SK-N-SH (cell line): Measurements from ENCODE around the gene SLC34A1. TPM values are rescaled to one million over a fixed set of nuclear protein-coding genes. Genes with fewer than 3 reads are reported as not detected.

ENCODE experiments used
- CTCF ChIA-PET: fragments of 300-600, 350-600 bp; formaldehyde crosslinking; extraction: SDS; loops from one replicate; lab custom pipeline; 2021; lab: Yijun Ruan, JAX
- POLR2A ChIA-PET: fragments of 350-600 bp; sonication (Branson Sonifier 250); formaldehyde crosslinking; extraction: SDS; loops from one replicate; lab custom pipeline; 2020; ENCODE audit warnings: antibody characterized with exemption, inconsistent platforms; lab: Yijun Ruan, JAX
- DNase-seq: peaks from one replicate; pipeline ENCODE4 v3.0.0; 2012
- H2AFZ ChIP-seq: fragments of 200-600 bp; sonication (generic); 2 replicates; pipeline ENCODE4 v1.8.1; 2016; ENCODE audit warnings: antibody characterized with exemption, mild to moderate bottlenecking, low read depth
- H3F3A ChIP-seq: fragments of 200-600 bp; sonication (generic); replicated peaks from 2 replicates; pipeline ENCODE3; 2016; ENCODE audit warnings: antibody characterized with exemption, mild to moderate bottlenecking; ENCODE audit not compliant: insufficient read depth
- H3K27ac ChIP-seq, 2 experiments: fragments of 200-500 bp in 1 of 2; fragments of 200-600 bp in 1 of 2; sonication (Bioruptor generic) in 1 of 2; sonication (generic), shearing (Covaris generic) in 1 of 2; 2 replicates each; pipeline versions ENCODE4 v1.5.1 to v1.6.1; 2014 to 2016; ENCODE audit warnings: low read depth in 2 of 2, inconsistent platforms in 1 of 2, low read length in 1 of 2, mild to moderate bottlenecking in 1 of 2, mixed read lengths in 1 of 2
- H3K27me3 ChIP-seq: fragments of 200-600 bp; sonication (generic), shearing (Covaris generic); 2 replicates; pipeline ENCODE4 v1.6.1; 2016; ENCODE audit warnings: mixed run types; ENCODE audit not compliant: insufficient read depth
- H3K36me3 ChIP-seq, 2 experiments: fragments of 200-500 bp in 1 of 2; fragments of 200-600 bp in 1 of 2; sonication (Bioruptor generic) in 1 of 2; sonication (generic) in 1 of 2; replicated peaks in 1 of 2; 2 replicates each; pipeline versions ENCODE3 to v1.5.1; 2014 to 2016; ENCODE audit warnings: low read length in 1 of 2, mild to moderate bottlenecking in 1 of 2; ENCODE audit not compliant: insufficient read depth in 2 of 2, control insufficient read depth in 1 of 2
- H3K4me1 ChIP-seq, 2 experiments: fragments of 200-500 bp in 1 of 2; fragments of 200-600 bp in 1 of 2; sonication (Bioruptor generic) in 1 of 2; sonication (generic), shearing (Covaris generic) in 1 of 2; 2 replicates each; pipeline versions ENCODE4 v1.5.1 to v1.6.1; 2014 to 2016; ENCODE audit warnings: low read depth in 1 of 2, low read length in 1 of 2, mixed run types in 1 of 2; ENCODE audit not compliant: insufficient read depth in 2 of 2, control insufficient read depth in 1 of 2
- H3K4me2 ChIP-seq: fragments of 200-600 bp; sonication (generic), shearing (Covaris generic); 2 replicates; pipeline ENCODE4 v1.6.1; 2017; ENCODE audit warnings: mixed run types
- H3K4me3 ChIP-seq, 2 experiments: fragments of 200-500 bp in 1 of 2; fragments of 200-600 bp in 1 of 2; sonication (Bioruptor generic) in 1 of 2; sonication (generic), shearing (Covaris generic) in 1 of 2; 2 replicates each; pipeline versions ENCODE4 v1.5.1 to v1.8.1; 2014 to 2016; ENCODE audit warnings: low read depth in 2 of 2, inconsistent platforms in 1 of 2, low read length in 1 of 2, mild to moderate bottlenecking in 1 of 2, mixed read lengths in 1 of 2, moderate library complexity in 1 of 2
- H3K79me2 ChIP-seq: fragments of 200-600 bp; sonication (generic); 2 replicates; pipeline ENCODE4 v1.8.1; 2017; ENCODE audit warnings: mild to moderate bottlenecking; ENCODE audit not compliant: insufficient read depth
- H3K9ac ChIP-seq: fragments of 200-600 bp; sonication (generic); 2 replicates; pipeline ENCODE4 v1.6.1; 2017; ENCODE audit warnings: mixed run types
- H3K9me2 ChIP-seq: fragments of 200-600 bp; sonication (generic); 2 replicates; pipeline ENCODE4 v1.6.1; 2017; ENCODE audit warnings: mixed run types
- H3K9me3 ChIP-seq: fragments of 200-600 bp; sonication (generic); 2 replicates; pipeline ENCODE4 v1.6.1; 2017; ENCODE audit warnings: mixed run types, mild to moderate bottlenecking, moderate library complexity
- H4K20me1 ChIP-seq: fragments of 200-600 bp; sonication (generic); 2 replicates; pipeline ENCODE4 v1.6.1; 2017; ENCODE audit warnings: mild to moderate bottlenecking, mixed run types; ENCODE audit not compliant: insufficient read depth
- ELF1 ChIP-seq: IDR thresholded peaks from 2 replicates; pipeline ENCODE4 v1.4.0; 2012
- FOSL2 ChIP-seq: IDR thresholded peaks from 2 replicates; pipeline ENCODE4 v1.4.0; 2012; ENCODE audit warnings: low read depth, mild to moderate bottlenecking, moderate library complexity, borderline replicate concordance
- MEF2A ChIP-seq: IDR thresholded peaks from 2 replicates; pipeline ENCODE4 v1.4.0; 2012; ENCODE audit warnings: low read depth, borderline replicate concordance
- RAD21 ChIP-seq: IDR thresholded peaks from 2 replicates; pipeline ENCODE4 v1.6.1; 2012; ENCODE audit warnings: mild to moderate bottlenecking, low read length
- RCOR1 ChIP-seq: fragments of 150-350 bp; IDR thresholded peaks from 2 replicates; pipeline ENCODE4 v1.6.1; 2017; ENCODE audit warnings: antibody characterized with exemption, low read length
- RXRA ChIP-seq: IDR thresholded peaks from 2 replicates; pipeline ENCODE4 v1.4.0; 2012; ENCODE audit warnings: low read depth, mild to moderate bottlenecking, borderline replicate concordance
- YY1 ChIP-seq: IDR thresholded peaks from 2 replicates; pipeline ENCODE4 v1.4.0; 2012; ENCODE audit warnings: low read depth, mild to moderate bottlenecking
- WGBS: methylation state at CpG from one replicate; pipeline ENCODE4 v1.1.6; 2017; ENCODE audit warnings: low lambda C conversion rate; 5-methylcytosine and 5-hydroxymethylcytosine counted together
- polyA plus RNA-seq, 3 experiments: library from polyadenylated mRNA; depleted of rRNA; stranded (reverse); fragments of >200 nt; gene quantifications; 2 replicates each; pipeline ENCODE4 v1.2.3, GENCODE V29; 2012
- TF ChIP-seq, protein P1 (sequence below): IDR thresholded peaks from 2 replicates; pipeline ENCODE4 v1.6.1; 2012; ENCODE audit warnings: mild to moderate bottlenecking, low read depth, low read length, moderate library complexity
- TF ChIP-seq, protein P2 (sequence below): fragments of 150-350 bp; IDR thresholded peaks from 2 replicates; pipeline ENCODE4 v1.6.1; 2017; ENCODE audit warnings: antibody characterized with exemption, low read length, low read depth, borderline replicate concordance
- TF ChIP-seq, protein P3 (sequence below): IDR thresholded peaks from 2 replicates; pipeline ENCODE4 v1.4.0; 2012; ENCODE audit warnings: low read depth

SLC34A1 gene
- polyA plus RNA-seq, 1 of the 3 experiments (the other 2 are of a cell fraction): 0.03 TPM

DNA sequence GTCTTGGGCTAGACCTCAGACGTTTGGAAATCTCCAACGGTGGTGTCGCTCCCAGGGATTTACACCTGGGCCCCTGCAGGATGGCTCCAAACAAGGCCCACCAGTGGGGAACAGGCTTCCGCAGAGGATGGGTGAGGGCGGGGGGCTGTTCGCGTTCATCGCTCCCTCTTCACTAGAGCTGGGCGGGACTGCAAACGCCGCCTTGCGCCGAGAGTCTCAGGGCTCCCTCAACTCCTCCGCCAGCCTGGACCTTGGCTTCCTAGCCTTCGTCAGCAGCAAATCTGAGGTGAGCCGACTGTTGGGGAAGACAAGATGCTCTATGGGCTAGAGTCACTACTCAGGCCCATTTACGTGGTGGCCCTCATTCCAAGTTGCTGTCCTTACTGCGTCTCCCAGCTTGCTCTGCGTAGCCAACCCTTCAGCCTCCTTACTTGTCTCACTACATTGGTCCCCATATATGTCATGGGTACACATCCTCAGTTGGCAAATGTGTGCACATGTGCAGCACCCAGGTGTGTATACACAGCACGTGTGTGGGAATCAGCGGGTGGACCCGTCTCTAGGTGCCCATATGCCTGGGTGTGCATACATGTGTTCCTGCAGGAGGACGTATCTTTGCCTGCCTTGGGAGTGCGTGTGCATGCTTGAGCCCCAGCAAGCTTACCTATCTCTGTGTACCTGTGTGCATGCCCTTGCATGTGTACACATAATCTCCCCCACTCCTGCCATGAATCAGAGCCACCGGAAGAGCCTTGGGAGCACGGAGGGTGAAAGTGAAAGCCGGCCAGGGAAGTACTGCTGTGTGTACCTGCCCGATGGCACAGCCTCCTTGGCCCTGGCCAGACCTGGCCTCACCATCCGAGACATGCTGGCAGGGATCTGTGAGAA lies 16.0 kb upstream of the SLC34A1 start:
- H3K4me2 ChIP-seq: peak overlapping the region; percentile 80

More for the DNA sequence above, 16.0 kb upstream of the SLC34A1 start:
- H2AFZ ChIP-seq: no peak overlapping the region
- H3K27ac ChIP-seq: no peak overlapping the region
- DNase-seq: no peak
- H3K36me3 ChIP-seq: no peaks in the 10 kb centered on the region
- no peaks in the 10 kb centered on the region for H3K9me2 ChIP-seq
- no peaks in the 10 kb centered on the region for H3K27me3 ChIP-seq
- POLR2A ChIA-PET: no interaction called here
- TF ChIP-seq, protein P1, sequence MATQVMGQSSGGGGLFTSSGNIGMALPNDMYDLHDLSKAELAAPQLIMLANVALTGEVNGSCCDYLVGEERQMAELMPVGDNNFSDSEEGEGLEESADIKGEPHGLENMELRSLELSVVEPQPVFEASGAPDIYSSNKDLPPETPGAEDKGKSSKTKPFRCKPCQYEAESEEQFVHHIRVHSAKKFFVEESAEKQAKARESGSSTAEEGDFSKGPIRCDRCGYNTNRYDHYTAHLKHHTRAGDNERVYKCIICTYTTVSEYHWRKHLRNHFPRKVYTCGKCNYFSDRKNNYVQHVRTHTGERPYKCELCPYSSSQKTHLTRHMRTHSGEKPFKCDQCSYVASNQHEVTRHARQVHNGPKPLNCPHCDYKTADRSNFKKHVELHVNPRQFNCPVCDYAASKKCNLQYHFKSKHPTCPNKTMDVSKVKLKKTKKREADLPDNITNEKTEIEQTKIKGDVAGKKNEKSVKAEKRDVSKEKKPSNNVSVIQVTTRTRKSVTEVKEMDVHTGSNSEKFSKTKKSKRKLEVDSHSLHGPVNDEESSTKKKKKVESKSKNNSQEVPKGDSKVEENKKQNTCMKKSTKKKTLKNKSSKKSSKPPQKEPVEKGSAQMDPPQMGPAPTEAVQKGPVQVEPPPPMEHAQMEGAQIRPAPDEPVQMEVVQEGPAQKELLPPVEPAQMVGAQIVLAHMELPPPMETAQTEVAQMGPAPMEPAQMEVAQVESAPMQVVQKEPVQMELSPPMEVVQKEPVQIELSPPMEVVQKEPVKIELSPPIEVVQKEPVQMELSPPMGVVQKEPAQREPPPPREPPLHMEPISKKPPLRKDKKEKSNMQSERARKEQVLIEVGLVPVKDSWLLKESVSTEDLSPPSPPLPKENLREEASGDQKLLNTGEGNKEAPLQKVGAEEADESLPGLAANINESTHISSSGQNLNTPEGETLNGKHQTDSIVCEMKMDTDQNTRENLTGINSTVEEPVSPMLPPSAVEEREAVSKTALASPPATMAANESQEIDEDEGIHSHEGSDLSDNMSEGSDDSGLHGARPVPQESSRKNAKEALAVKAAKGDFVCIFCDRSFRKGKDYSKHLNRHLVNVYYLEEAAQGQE: no peak
- TF ChIP-seq, protein P2, sequence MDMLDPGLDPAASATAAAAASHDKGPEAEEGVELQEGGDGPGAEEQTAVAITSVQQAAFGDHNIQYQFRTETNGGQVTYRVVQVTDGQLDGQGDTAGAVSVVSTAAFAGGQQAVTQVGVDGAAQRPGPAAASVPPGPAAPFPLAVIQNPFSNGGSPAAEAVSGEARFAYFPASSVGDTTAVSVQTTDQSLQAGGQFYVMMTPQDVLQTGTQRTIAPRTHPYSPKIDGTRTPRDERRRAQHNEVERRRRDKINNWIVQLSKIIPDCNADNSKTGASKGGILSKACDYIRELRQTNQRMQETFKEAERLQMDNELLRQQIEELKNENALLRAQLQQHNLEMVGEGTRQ: no peak
- TF ChIP-seq RCOR1 (no peak), FOSL2 (no peak), YY1 (no peak), RAD21 (no peak), MEF2A (no peak), ELF1 (no peak), RXRA (no peak)
- TF ChIP-seq, protein P3, sequence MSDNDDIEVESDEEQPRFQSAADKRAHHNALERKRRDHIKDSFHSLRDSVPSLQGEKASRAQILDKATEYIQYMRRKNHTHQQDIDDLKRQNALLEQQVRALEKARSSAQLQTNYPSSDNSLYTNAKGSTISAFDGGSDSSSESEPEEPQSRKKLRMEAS: no peak
- peak overlapping the region in 1 of 2 experiments; percentile 50; a peak in 3 of 4 replicates for H3K4me3 ChIP-seq
- H3K79me2 ChIP-seq: no peaks in the 10 kb centered on the region
- no peaks in the 10 kb centered on the region for H3K9me3 ChIP-seq
- 90% methylated on average over 10 of the region's 29 CpGs for WGBS
- no peak overlapping the region for H3K9ac ChIP-seq
- peaks cover 11 to 44% of the 10 kb centered on the region in 2 experiments for H3K4me1 ChIP-seq
- no peaks in the 10 kb centered on the region for H4K20me1 ChIP-seq
- H3F3A ChIP-seq: peaks cover 15% of the 10 kb centered on the region
- CTCF ChIA-PET: interaction anchor here (0.5 to 5.9 kb wide), 21 partner anchors 9 to 138 kb away, joined by 3 to 58 read pairs (median 4); partner anchors contain the start of gene SLC34A1
